ENCODE data around the gene UQCC2.

DNA sequence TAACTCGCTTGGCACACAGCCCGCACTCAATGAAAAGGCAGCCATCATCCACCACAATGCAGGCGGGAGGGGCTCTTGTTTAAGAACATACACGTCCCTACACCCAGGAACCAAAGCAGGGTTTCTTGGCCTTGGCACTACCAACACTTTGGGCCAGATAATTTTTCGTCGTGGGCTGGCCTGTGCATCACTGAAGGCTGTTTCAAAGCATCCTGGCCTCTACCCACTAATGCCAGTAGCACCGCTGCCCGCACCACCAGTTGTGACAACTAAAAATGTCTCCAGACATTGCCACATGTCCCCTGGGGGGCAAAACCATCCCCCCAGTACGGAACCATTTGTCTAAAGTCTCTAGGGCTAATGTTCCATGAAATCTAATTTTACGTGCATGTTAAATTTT lies 13.0 kb downstream of the UQCC2 start:
- TF ChIP-seq, protein P1, sequence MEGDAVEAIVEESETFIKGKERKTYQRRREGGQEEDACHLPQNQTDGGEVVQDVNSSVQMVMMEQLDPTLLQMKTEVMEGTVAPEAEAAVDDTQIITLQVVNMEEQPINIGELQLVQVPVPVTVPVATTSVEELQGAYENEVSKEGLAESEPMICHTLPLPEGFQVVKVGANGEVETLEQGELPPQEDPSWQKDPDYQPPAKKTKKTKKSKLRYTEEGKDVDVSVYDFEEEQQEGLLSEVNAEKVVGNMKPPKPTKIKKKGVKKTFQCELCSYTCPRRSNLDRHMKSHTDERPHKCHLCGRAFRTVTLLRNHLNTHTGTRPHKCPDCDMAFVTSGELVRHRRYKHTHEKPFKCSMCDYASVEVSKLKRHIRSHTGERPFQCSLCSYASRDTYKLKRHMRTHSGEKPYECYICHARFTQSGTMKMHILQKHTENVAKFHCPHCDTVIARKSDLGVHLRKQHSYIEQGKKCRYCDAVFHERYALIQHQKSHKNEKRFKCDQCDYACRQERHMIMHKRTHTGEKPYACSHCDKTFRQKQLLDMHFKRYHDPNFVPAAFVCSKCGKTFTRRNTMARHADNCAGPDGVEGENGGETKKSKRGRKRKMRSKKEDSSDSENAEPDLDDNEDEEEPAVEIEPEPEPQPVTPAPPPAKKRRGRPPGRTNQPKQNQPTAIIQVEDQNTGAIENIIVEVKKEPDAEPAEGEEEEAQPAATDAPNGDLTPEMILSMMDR (IDR thresholded peaks at IDR 0.05): no peak
- no peak for TF ChIP-seq ZFX (IDR thresholded peaks at IDR 0.05; ENCODE audit: borderline replicate concordance)

Data from 22Rv1 (cell line).